Parathyroid adenoma (tissue), 2 donors: Measurements from ENCODE around the gene PTPN14.

Experiments used
- H2AFZ ChIP-seq: fragments of 300-600 bp; sonication (generic); one replicate; pipeline ENCODE4 v1.7.0; 2017; ENCODE audit warnings: antibody characterized with exemption, mild to moderate bottlenecking
- H3K27ac ChIP-seq: fragments of 300-600 bp; sonication (generic); one replicate; pipeline ENCODE4 v1.7.0; 2017
- H3K27me3 ChIP-seq: fragments of 300-600 bp; sonication (generic); one replicate; pipeline ENCODE4 v1.7.0; 2017; ENCODE audit warnings: low read length; ENCODE audit not compliant: control insufficient read depth, insufficient read depth
- H3K36me3 ChIP-seq: fragments of 300-600 bp; sonication (generic); one replicate; pipeline ENCODE4 v1.7.0; 2017; ENCODE audit warnings: low read length; ENCODE audit not compliant: control insufficient read depth, insufficient read depth
- H3K4me1 ChIP-seq: fragments of 300-600 bp; sonication (generic); one replicate; pipeline ENCODE4 v1.7.0; 2017; ENCODE audit warnings: control low read depth
- H3K4me2 ChIP-seq: fragments of 300-600 bp; sonication (generic); one replicate; pipeline ENCODE4 v1.7.0; 2017; ENCODE audit warnings: low read length
- H3K4me3 ChIP-seq: fragments of 300-600 bp; sonication (generic); one replicate; pipeline ENCODE4 v1.7.0; 2017; ENCODE audit warnings: low read depth, low read length
- H3K79me2 ChIP-seq: fragments of 300-600 bp; sonication (generic); one replicate; pipeline ENCODE4 v1.7.0; 2017; ENCODE audit warnings: control low read depth
- H3K9ac ChIP-seq: fragments of 300-600 bp; sonication (generic); one replicate; pipeline ENCODE4 v1.7.0; 2017; ENCODE audit warnings: mild to moderate bottlenecking
- H3K9me3 ChIP-seq: fragments of 300-600 bp; sonication (generic); one replicate; pipeline ENCODE4 v1.7.0; 2017; ENCODE audit warnings: low read length; ENCODE audit not compliant: control insufficient read depth
- TF ChIP-seq, protein P1 (sequence below): fragments of 300-600 bp; sonication (generic); IDR thresholded peaks from one replicate; pipeline ENCODE4 v1.7.0; 2017; ENCODE audit warnings: antibody characterized with exemption, mild to moderate bottlenecking
- donor health status: primary hyperparathyroidism.

Gene PTPN14

DNA sequence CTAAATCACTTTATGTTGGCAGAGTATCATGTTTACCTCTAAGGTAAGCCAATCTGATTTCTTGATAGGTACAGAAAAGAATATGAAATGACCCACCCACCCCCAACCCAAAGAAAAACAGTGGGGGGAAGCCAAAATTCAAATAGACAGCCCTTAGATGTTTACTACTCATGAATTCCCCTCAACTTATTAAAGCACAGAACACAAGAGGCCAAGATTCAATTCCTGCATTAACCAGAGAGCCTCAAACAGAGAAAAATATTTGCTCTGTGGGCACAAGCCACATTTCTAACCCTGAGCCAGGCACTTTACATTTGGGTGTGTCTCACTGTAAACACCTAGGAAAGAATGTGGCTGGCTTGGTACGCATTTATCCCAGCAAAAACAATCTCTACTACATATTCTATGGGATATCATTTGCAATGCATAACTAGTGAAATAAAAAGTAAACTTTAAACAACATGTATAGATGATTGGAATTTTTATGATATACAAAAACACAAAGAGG, 84.3 kb downstream of the PTPN14 start:
- Histone ChIP-seq H3K79me2 (no peaks in the 10 kb centered on the region), H3K4me3 (no peak overlapping the region), H3K4me2 (no peak overlapping the region), H3K4me1 (no peaks in the 10 kb centered on the region), H2AFZ (no peak overlapping the region), H3K27ac (no peak overlapping the region), H3K27me3 (no peaks in the 10 kb centered on the region), H3K9me3 (no peaks in the 10 kb centered on the region), H3K9ac (no peak overlapping the region), H3K36me3 (no peaks in the 10 kb centered on the region)
- TF ChIP-seq, protein P1, sequence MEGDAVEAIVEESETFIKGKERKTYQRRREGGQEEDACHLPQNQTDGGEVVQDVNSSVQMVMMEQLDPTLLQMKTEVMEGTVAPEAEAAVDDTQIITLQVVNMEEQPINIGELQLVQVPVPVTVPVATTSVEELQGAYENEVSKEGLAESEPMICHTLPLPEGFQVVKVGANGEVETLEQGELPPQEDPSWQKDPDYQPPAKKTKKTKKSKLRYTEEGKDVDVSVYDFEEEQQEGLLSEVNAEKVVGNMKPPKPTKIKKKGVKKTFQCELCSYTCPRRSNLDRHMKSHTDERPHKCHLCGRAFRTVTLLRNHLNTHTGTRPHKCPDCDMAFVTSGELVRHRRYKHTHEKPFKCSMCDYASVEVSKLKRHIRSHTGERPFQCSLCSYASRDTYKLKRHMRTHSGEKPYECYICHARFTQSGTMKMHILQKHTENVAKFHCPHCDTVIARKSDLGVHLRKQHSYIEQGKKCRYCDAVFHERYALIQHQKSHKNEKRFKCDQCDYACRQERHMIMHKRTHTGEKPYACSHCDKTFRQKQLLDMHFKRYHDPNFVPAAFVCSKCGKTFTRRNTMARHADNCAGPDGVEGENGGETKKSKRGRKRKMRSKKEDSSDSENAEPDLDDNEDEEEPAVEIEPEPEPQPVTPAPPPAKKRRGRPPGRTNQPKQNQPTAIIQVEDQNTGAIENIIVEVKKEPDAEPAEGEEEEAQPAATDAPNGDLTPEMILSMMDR: no peak

DNA sequence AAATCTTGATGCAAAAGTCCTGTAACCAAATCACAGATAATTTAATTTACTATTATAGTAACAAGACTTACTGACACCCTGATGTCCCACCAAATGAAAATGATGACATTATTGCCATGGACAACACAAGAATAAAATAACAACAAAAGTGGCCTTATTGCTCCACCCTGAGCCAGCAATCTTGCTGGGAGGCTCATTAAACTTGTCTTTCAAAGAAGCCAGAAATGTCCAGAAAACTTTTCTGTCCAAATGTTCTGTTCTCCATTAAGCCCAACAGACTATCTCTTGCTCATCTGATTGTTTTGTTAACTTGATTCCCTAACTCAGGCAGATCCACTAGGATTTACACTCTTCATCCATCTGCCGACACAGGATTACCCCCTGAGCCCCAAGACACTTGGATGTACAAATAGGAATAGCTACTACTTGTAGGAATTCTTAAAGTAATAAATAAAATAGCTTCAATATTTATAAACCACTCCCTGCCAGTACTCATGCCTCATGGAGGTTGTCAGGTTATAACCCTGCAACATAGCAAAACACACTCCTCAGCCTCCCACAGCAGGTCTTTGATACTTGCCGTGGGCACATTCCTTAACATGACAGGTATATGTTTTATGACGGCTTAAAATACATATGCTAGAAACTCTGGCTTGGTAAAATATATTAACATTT, 84.9 kb downstream of the PTPN14 start:
- no peaks in the 10 kb centered on the region for H3K36me3 ChIP-seq
- no peak overlapping the region for H3K4me3 ChIP-seq
- TF ChIP-seq, protein P1: no peak
- H3K9me3 ChIP-seq: no peaks in the 10 kb centered on the region
- H3K27ac ChIP-seq: no peak overlapping the region
- no peak overlapping the region for H3K9ac ChIP-seq
- H3K79me2 ChIP-seq: no peaks in the 10 kb centered on the region
- H3K4me2 ChIP-seq: no peak overlapping the region
- no peaks in the 10 kb centered on the region for H3K4me1 ChIP-seq
- no peaks in the 10 kb centered on the region for H3K27me3 ChIP-seq
- no peak overlapping the region for H2AFZ ChIP-seq

DNA sequence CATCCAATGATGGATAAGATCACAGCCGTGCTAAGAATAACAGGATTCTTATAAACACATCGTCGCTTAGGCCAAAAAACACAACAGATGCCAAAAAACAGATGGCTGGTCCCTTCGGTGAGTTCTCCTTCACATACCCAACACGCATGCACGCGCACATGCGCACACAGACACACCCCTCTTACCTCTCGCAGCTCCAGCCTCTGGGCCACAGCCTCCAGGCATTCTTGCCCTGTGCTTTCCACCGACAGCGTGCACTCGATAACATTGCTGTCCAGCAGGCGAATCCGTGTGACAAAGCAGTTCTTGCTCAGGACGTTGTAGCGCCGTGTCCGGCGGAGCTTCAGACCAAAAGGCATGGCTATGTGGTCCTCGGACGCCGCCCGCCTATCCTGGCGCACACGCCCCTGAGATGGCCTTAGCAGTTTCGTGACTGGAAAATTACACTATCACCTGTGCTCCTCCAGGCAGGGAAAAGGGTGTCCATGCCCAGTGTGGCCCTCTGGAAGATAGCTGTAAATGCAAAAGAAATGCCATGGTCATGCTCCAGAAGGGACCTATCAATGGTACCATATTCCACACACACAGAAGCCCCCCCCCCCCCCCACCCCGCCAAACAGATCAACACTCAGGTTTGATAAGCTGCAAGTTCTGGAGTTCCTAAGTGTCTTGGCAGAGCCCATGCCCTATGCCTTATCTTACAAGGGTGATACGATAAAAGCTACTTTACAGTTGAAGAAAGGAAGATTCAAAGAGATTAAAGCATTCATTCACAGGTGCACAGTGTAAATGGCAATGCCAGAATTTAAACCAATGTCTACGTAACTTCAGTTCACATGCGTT, 86.7 kb downstream of the PTPN14 start:
- no peaks in the 10 kb centered on the region for H3K36me3 ChIP-seq
- no peak overlapping the region for H3K4me2 ChIP-seq
- H3K9me3 ChIP-seq: no peaks in the 10 kb centered on the region
- H3K79me2 ChIP-seq: no peaks in the 10 kb centered on the region
- TF ChIP-seq, protein P1: no peak
- no peak overlapping the region for H3K9ac ChIP-seq
- H2AFZ ChIP-seq: no peak overlapping the region
- no peak overlapping the region for H3K4me3 ChIP-seq
- H3K27ac ChIP-seq: no peak overlapping the region
- no peaks in the 10 kb centered on the region for H3K27me3 ChIP-seq
- H3K4me1 ChIP-seq: no peaks in the 10 kb centered on the region

DNA sequence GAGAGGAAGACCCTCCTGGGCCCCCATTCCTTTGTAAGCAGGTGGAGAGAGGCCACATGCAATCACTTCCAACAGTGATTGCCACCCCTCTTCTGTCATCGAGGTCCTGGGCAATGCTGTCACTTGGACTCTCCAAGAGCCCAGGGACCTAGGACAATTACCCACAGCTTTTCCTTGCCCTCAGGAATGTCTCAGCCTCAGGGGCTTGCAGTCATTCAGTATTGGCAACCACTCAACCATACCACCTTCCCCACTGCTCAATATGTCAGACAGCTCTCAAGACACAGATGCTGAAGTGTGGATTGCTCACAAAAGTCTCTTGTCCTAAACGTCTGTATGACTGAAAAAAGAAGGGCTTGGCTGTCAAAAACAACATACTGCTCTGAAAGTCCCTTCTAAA, 87.8 kb downstream of the PTPN14 start:
- H3K9me3 ChIP-seq: no peaks in the 10 kb centered on the region
- H3K27ac ChIP-seq: no peak overlapping the region
- no peaks in the 10 kb centered on the region for H3K4me1 ChIP-seq
- TF ChIP-seq, protein P1: no peak
- H3K27me3 ChIP-seq: no peaks in the 10 kb centered on the region
- no peak overlapping the region for H3K9ac ChIP-seq
- no peaks in the 10 kb centered on the region for H3K79me2 ChIP-seq
- no peak overlapping the region for H3K4me3 ChIP-seq
- no peak overlapping the region for H3K4me2 ChIP-seq
- no peaks in the 10 kb centered on the region for H3K36me3 ChIP-seq
- no peak overlapping the region for H2AFZ ChIP-seq
